Endothelial cell (in vitro differentiated cells): ENCODE results near the gene ISM1. TPM values are rescaled to one million over a fixed set of nuclear protein-coding genes. Genes with fewer than 3 reads are reported as not detected.

Experiments used
- DNase-seq: peaks from one replicate; pipeline ENCODE4 v3.0.0; 2021; ENCODE audit warnings: low spot score
- H3K27ac Mint-ChIP-seq: one replicate; pipeline ENCODE4 v1.8.0; 2021; ENCODE audit warnings: mixed read lengths, inconsistent platforms; ENCODE audit not compliant: unreplicated experiment
- H3K27me3 Mint-ChIP-seq: one replicate; pipeline ENCODE4 v1.8.0; 2021; ENCODE audit warnings: mild to moderate bottlenecking, moderate library complexity, mixed read lengths, inconsistent platforms; ENCODE audit not compliant: unreplicated experiment
- H3K36me3 Mint-ChIP-seq: one replicate; pipeline ENCODE4 v1.8.0; 2021; ENCODE audit warnings: mild to moderate bottlenecking, low read depth, mixed read lengths, inconsistent platforms; ENCODE audit not compliant: unreplicated experiment
- H3K4me1 Mint-ChIP-seq: one replicate; pipeline ENCODE4 v1.8.0; 2021; ENCODE audit warnings: mild to moderate bottlenecking, mixed read lengths, inconsistent platforms; ENCODE audit not compliant: unreplicated experiment
- H3K4me3 Mint-ChIP-seq: one replicate; pipeline ENCODE4 v1.8.0; 2021; ENCODE audit warnings: mild to moderate bottlenecking, mixed read lengths, inconsistent platforms; ENCODE audit not compliant: unreplicated experiment
- H3K9me3 Mint-ChIP-seq: one replicate; pipeline ENCODE4 v1.8.0; 2021; ENCODE audit warnings: mixed read lengths, inconsistent platforms; ENCODE audit not compliant: unreplicated experiment
- total RNA-seq: library from RNA; stranded (reverse); fragmentation: NEBNext Ultra II Directional; extraction: Animal tissue kit (Norgen Biotek cat#: 25700); gene quantifications from one replicate; pipeline ENCODE4 v1.2.1, GENCODE V29; 2021; ENCODE audit not compliant: unreplicated experiment
- TF ChIP-seq, protein P1 (sequence below): fragments of 200-600 bp; sonication (generic); IDR thresholded peaks from one replicate; pipeline ENCODE4 v1.5.0; 2021; ENCODE audit warnings: antibody characterized with exemption; ENCODE audit not compliant: unreplicated experiment

ISM1 gene
- total RNA-seq, 1 donor from 2014 or later = 23.8 TPM

DNA sequence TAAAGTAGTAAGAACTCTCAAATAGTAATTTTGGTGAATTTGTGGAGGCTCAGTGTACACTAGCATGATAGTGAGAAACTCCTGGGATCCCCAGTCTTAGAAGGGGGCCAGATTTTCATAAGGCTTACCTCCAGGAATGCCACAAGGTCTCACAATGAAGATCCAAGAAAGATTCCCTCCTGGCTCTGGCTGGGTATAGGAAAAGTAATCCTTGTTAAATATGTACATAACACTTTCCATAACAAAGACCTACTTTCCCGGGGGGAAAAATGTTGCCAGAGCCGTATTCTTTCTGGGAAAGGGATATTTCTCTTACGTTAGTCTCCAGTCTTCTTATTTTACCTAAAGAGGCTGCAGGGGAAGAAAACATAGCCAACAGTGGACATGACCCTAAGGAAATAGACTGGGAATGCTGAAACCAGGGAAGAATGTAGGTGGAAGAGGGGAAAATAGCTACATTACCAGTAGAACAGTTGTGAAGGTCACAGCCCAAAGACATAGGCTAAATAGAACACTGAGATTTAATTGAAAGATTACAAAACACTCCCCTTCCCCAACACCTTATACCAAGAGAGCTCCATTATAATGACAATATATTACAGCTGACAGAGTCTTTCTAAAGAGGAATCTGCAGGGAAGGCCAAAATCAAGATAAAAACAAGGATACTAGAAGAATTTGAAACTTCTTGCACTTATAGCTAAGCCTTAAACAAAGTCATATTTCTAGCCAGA lies 34.9 kb upstream of the ISM1 start:
- no peak for DNase-seq
- Mint-ChIP-seq H3K4me1 (no peaks in the 10 kb centered on the region), H3K9me3 (no peaks in the 10 kb centered on the region), H3K4me3 (no peak overlapping the region), H3K36me3 (no peaks in the 10 kb centered on the region), H3K27me3 (peaks cover 4% of the 10 kb centered on the region), H3K27ac (no peak overlapping the region)
- TF ChIP-seq, protein P1, sequence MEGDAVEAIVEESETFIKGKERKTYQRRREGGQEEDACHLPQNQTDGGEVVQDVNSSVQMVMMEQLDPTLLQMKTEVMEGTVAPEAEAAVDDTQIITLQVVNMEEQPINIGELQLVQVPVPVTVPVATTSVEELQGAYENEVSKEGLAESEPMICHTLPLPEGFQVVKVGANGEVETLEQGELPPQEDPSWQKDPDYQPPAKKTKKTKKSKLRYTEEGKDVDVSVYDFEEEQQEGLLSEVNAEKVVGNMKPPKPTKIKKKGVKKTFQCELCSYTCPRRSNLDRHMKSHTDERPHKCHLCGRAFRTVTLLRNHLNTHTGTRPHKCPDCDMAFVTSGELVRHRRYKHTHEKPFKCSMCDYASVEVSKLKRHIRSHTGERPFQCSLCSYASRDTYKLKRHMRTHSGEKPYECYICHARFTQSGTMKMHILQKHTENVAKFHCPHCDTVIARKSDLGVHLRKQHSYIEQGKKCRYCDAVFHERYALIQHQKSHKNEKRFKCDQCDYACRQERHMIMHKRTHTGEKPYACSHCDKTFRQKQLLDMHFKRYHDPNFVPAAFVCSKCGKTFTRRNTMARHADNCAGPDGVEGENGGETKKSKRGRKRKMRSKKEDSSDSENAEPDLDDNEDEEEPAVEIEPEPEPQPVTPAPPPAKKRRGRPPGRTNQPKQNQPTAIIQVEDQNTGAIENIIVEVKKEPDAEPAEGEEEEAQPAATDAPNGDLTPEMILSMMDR = no peak

DNA sequence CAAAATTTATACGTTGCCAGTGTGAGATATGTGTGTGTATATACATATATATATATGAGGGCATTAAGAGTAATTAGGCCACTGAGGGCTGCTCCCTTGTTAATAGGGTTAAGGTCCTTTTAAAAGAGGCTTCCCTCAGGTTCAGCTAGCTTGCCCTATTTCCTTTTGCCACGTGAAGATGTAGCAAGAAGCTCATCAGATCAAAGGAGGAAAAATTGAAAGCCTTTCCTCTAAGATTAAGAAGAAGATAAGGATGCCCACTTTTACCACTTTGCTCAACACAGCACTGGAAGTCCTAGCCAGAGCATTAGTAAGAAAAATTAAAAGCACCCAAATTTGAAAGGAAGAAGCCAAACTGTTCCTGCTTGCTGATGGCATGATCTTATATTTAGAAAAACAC lies 33.2 kb upstream of the ISM1 start:
- H3K27ac Mint-ChIP-seq = no peak overlapping the region
- no peak overlapping the region for H3K4me3 Mint-ChIP-seq
- no peaks in the 10 kb centered on the region for H3K4me1 Mint-ChIP-seq
- no peaks in the 10 kb centered on the region for H3K9me3 Mint-ChIP-seq
- no peaks in the 10 kb centered on the region for H3K36me3 Mint-ChIP-seq
- TF ChIP-seq, protein P1 = no peak
- DNase-seq = no peak
- H3K27me3 Mint-ChIP-seq = no peaks in the 10 kb centered on the region

DNA sequence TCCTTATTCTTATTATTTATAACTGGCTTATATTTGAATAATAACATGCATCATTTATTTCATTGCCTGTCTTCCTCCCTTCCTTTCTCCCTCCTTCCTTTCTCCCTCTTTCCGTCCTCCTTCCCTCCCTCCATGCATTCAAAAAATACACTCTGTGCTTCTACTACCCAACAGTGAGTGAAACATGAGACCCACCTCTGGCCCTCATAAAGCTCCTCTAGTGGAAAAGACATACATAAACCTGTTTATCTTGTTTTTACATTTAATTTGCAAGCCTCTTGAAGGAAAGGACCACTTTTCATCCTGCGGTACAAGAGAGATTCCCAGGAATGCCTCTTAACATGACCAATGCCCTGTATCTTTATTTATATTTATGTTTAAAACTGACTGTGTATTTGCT lies 21.8 kb upstream of the ISM1 start:
- Mint-ChIP-seq H3K4me1 (no peaks in the 10 kb centered on the region), H3K27ac (no peak overlapping the region), H3K36me3 (no peaks in the 10 kb centered on the region), H3K9me3 (no peaks in the 10 kb centered on the region), H3K4me3 (no peak overlapping the region), H3K27me3 (no peaks in the 10 kb centered on the region)
- TF ChIP-seq, protein P1 = no peak
- no peak for DNase-seq

DNA sequence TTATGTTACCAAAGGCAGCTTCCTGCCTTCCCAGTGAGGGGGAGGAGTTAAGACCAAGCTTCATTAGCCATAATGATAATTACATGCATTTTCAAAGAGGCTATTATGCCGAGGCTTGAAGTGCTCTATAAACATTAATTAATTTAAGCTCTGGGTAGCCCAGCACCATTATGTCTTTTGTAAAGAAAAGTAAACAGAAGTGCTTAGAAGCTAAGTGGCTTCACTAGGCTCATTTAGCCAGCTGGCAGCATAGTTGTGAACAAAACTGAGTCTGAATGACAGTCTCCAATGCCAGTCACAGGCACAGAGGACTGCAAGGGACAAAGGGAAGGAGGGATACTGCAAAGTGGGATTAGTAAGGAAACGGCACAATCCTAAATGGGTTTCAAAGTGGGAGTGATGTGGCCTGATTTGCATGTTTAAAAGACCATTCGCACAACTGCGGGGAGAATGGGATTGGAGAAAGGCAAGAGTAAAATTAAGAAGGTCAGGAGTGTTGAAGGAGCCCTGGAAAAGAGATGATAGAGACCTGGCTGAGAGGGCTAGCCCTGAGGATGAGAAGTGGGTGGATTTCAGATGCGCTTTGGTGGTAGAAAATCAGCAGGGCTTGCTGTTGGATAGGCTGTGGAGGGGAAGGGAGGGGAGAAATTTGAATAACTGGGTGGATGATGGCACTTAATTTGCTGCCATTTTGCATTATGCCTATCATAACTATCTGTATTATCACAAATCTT lies 20.1 kb upstream of the ISM1 start:
- no peak overlapping the region for H3K4me3 Mint-ChIP-seq
- no peaks in the 10 kb centered on the region for H3K36me3 Mint-ChIP-seq
- H3K27ac Mint-ChIP-seq = no peak overlapping the region
- no peak for DNase-seq
- peaks cover 2% of the 10 kb centered on the region for H3K27me3 Mint-ChIP-seq
- H3K9me3 Mint-ChIP-seq = no peaks in the 10 kb centered on the region
- TF ChIP-seq, protein P1 = no peak
- H3K4me1 Mint-ChIP-seq = no peaks in the 10 kb centered on the region

DNA sequence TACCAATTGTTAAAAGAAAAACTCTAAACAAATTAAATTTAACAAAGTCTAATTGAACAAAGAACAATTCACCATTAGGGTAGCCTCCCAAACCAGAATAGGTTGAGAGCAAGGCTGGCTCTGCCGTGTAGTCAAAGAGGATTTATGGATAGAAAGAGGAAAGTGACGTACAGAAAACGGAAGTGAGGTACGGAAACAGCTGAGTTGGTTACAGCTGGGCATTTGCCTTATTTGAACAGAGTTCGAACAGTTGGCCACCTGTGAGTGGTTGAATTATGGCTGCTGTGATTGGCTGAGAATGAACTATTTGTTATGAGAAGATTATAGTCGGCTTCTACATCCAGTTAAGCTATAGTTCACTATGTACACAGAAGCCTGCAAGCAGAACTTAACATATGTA lies 18.5 kb upstream of the ISM1 start:
- TF ChIP-seq, protein P1 = no peak

More for the DNA sequence above, 18.5 kb upstream of the ISM1 start:
- DNase-seq = no peak
- Mint-ChIP-seq H3K4me3 (no peak overlapping the region), H3K27ac (no peak overlapping the region), H3K27me3 (peaks cover 2% of the 10 kb centered on the region), H3K36me3 (no peaks in the 10 kb centered on the region), H3K9me3 (no peaks in the 10 kb centered on the region), H3K4me1 (no peaks in the 10 kb centered on the region)
